WTC11 (cell line): ENCODE measurements around the gene ETS1. TPM values are rescaled to one million over a fixed set of nuclear protein-coding genes. Genes with fewer than 3 reads are reported as not detected.

Experiments used
- ATAC-seq: fragments of 200-7000 bp; cut with Tn5 transposase; 2 replicates; pipeline ENCODE4 v1.10.0; 2021; ENCODE audit warnings: mild to moderate bottlenecking, moderate library complexity
- CTCF ChIA-PET: fragments of 300-600 bp; sonication (Branson Sonifier 250); formaldehyde crosslinking; loops from one replicate; lab custom pipeline; 2021; ENCODE audit warnings: antibody characterized with exemption; lab: Charles Lee
- POLR2A ChIA-PET: fragments of 350-600 bp; sonication (Branson Sonifier 250); formaldehyde crosslinking; loops from one replicate; lab custom pipeline; 2021; ENCODE audit warnings: antibody characterized with exemption; lab: Charles Lee
- DNase-seq: peaks from one replicate; pipeline ENCODE4 v3.0.0; 2021; ENCODE audit warnings: low spot score
- H3K27ac Mint-ChIP-seq: 2 replicates; pipeline ENCODE4 v1.8.0; 2021; ENCODE audit warnings: mixed read lengths
- H3K27me3 Mint-ChIP-seq: 2 replicates; pipeline ENCODE4 v1.8.0; 2021; ENCODE audit warnings: low read depth, mild to moderate bottlenecking, moderate library complexity, mixed read lengths
- H3K36me3 Mint-ChIP-seq: 2 replicates; pipeline ENCODE4 v1.8.0; 2021; ENCODE audit warnings: mixed read lengths
- H3K4me1 Mint-ChIP-seq: 2 replicates; pipeline ENCODE4 v1.8.0; 2022; ENCODE audit warnings: mixed read lengths
- H3K4me3 Mint-ChIP-seq: 2 replicates; pipeline ENCODE4 v1.8.0; 2021; ENCODE audit warnings: mild to moderate bottlenecking, moderate library complexity, mixed read lengths
- H3K9me3 Mint-ChIP-seq: 2 replicates; pipeline ENCODE4 v1.8.0; 2021; ENCODE audit warnings: mixed read lengths
- AFF4 ChIP-seq: sonication (generic); formaldehyde crosslinking; IDR thresholded peaks from 2 replicates; pipeline ENCODE4 v1.8.1; 2023; ENCODE audit warnings: mild to moderate bottlenecking, missing genetic modification reagents, borderline replicate concordance
- ARID4B ChIP-seq: sonication (generic); formaldehyde crosslinking; IDR thresholded peaks from 2 replicates; pipeline ENCODE4 v1.8.0; 2023; ENCODE audit warnings: missing genetic modification reagents, mild to moderate bottlenecking, borderline replicate concordance
- CREM ChIP-seq: sonication (generic); formaldehyde crosslinking; IDR thresholded peaks from 2 replicates; pipeline ENCODE4 v1.8.1; 2022; ENCODE audit warnings: mild to moderate bottlenecking, missing genetic modification reagents, moderate library complexity
- EMX1 ChIP-seq: fragments of 250-450 bp; sonication (Bioruptor Pico); IDR thresholded peaks from 2 replicates; pipeline ENCODE4 v1.8.0; 2021; ENCODE audit warnings: mild to moderate bottlenecking
- ERG ChIP-seq: fragments of 250-450 bp; sonication (Bioruptor Pico); IDR thresholded peaks from 2 replicates; pipeline ENCODE4 v1.8.0; 2021; ENCODE audit warnings: mild to moderate bottlenecking
- JAZF1 ChIP-seq: fragments of 250-450 bp; sonication (Bioruptor Pico); IDR thresholded peaks from 2 replicates; pipeline ENCODE4 v1.9.0; 2021; ENCODE audit warnings: moderate library complexity, mild to moderate bottlenecking, inconsistent platforms
- JUN ChIP-seq: sonication (generic); formaldehyde crosslinking; IDR thresholded peaks from 2 replicates; pipeline ENCODE4 v1.8.0; 2023; ENCODE audit warnings: mild to moderate bottlenecking, missing genetic modification reagents
- MYBL2 ChIP-seq: sonication (generic); formaldehyde crosslinking; IDR thresholded peaks from 2 replicates; pipeline ENCODE4 v1.8.1; 2023; ENCODE audit warnings: mild to moderate bottlenecking, moderate library complexity, missing genetic modification reagents
- PREB ChIP-seq: sonication (generic); formaldehyde crosslinking; IDR thresholded peaks from 2 replicates; pipeline ENCODE4 v1.8.1; 2022; ENCODE audit warnings: mild to moderate bottlenecking, missing genetic modification reagents, moderate library complexity, borderline replicate concordance
- SP1 ChIP-seq: sonication (generic); formaldehyde crosslinking; conservative IDR thresholded peaks from 2 replicates; pipeline ENCODE4 v1.8.1; 2022; ENCODE audit warnings: missing genetic modification reagents
- TEAD4 ChIP-seq: sonication (generic); formaldehyde crosslinking; IDR thresholded peaks from 2 replicates; pipeline ENCODE4 v1.8.0; 2022; ENCODE audit warnings: mild to moderate bottlenecking, missing genetic modification reagents
- ZNF138 ChIP-seq: sonication (generic); formaldehyde crosslinking; conservative IDR thresholded peaks from 2 replicates; pipeline ENCODE4 v1.8.1; 2022; ENCODE audit warnings: mild to moderate bottlenecking, moderate library complexity, missing genetic modification reagents
- ZNF232 ChIP-seq: sonication (generic); formaldehyde crosslinking; IDR thresholded peaks from 2 replicates; pipeline ENCODE4 v1.8.0; 2022; ENCODE audit warnings: mild to moderate bottlenecking, missing genetic modification reagents
- ZNF423 ChIP-seq: fragments of 250-450 bp; sonication (Bioruptor Pico); IDR thresholded peaks from 2 replicates; pipeline ENCODE4 v2.1.2; 2022; ENCODE audit warnings: mild to moderate bottlenecking, moderate library complexity
- total RNA-seq: library from RNA; stranded (reverse); gene quantifications from 3 replicates; pipeline ENCODE4 v1.2.3, GENCODE V29; 2021
- TF ChIP-seq, protein P1 (sequence below): sonication (generic); formaldehyde crosslinking; IDR thresholded peaks from 2 replicates; pipeline ENCODE4 v1.8.1; 2023; ENCODE audit warnings: mild to moderate bottlenecking, missing genetic modification reagents
- TF ChIP-seq, protein P2 (sequence below): sonication (generic); formaldehyde crosslinking; IDR thresholded peaks from 2 replicates; pipeline ENCODE4 v1.8.0; 2022; ENCODE audit warnings: missing genetic modification reagents
- TF ChIP-seq, protein P3 (sequence below): fragments of 250-450 bp; sonication (Bioruptor Pico); IDR thresholded peaks from 2 replicates; pipeline ENCODE4 v1.9.0; 2021; ENCODE audit warnings: mild to moderate bottlenecking

ETS1 gene
- total RNA-seq, 1 experiment from 2014 or later: 33.1 TPM

DNA sequence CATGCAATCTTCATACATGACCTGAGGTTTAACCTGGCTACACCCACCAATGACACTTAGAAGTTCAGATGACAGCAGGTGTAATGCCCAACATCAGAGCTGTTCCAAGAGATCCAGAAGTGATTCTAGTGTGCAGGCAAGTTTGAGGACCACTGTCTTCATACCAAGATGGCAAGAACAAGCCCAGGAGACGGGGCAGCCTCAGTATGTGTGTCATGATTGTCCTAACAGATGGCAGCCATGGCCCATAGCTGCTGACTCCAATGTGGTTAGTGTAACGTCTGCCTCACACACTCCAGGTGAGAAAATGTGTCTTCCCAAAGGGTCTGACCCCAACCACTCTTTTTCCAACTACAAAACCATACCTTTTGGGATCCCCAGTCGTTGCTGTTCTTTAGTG lies 97.3 kb downstream of the ETS1 start (continued):
- TF ChIP-seq ERG (CRISPR knock-in tag): no peak
- TF ChIP-seq, all 79 proteins: peak for 0

GRCh38 chr11:128488471-128488870 lies 98.9 kb downstream of the ETS1 start:
- Mint-ChIP-seq H3K27me3 (no peaks in the 10 kb centered on the region), H3K36me3 (peaks cover 28% of the 10 kb centered on the region), H3K4me1 (peaks cover 3% of the 10 kb centered on the region; the same call in 1 of the 2 replicates), H3K9me3 (no peaks in the 10 kb centered on the region), H3K27ac (no peak overlapping the region), H3K4me3 (no peak overlapping the region)
- no peak for DNase-seq
- ChIA-PET CTCF (interaction anchor here (1.5 kb wide), 1 partner anchor 144 kb away, joined by 4 read pairs; no protein-coding TSS in a partner anchor), POLR2A (no interaction called here)
- no peak for ATAC-seq
- TF ChIP-seq MYBL2 (CRISPR knock-in tag) (no peak), CREM (CRISPR knock-in tag) (no peak), EMX1 (no peak), PREB (no peak), JUN (no peak), ZNF423 (CRISPR knock-in tag) (no peak), AFF4 (CRISPR knock-in tag) (no peak), ZNF138 (no peak), SP1 (CRISPR knock-in tag) (no peak), TEAD4 (CRISPR knock-in tag) (no peak), JAZF1 (no peak), ERG (CRISPR knock-in tag) (no peak), ZNF232 (CRISPR knock-in tag) (no peak), ARID4B (CRISPR knock-in tag) (no peak)
- TF ChIP-seq, protein P1, sequence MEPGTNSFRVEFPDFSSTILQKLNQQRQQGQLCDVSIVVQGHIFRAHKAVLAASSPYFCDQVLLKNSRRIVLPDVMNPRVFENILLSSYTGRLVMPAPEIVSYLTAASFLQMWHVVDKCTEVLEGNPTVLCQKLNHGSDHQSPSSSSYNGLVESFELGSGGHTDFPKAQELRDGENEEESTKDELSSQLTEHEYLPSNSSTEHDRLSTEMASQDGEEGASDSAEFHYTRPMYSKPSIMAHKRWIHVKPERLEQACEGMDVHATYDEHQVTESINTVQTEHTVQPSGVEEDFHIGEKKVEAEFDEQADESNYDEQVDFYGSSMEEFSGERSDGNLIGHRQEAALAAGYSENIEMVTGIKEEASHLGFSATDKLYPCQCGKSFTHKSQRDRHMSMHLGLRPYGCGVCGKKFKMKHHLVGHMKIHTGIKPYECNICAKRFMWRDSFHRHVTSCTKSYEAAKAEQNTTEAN (CRISPR knock-in tag): no peak
- TF ChIP-seq, protein P2, sequence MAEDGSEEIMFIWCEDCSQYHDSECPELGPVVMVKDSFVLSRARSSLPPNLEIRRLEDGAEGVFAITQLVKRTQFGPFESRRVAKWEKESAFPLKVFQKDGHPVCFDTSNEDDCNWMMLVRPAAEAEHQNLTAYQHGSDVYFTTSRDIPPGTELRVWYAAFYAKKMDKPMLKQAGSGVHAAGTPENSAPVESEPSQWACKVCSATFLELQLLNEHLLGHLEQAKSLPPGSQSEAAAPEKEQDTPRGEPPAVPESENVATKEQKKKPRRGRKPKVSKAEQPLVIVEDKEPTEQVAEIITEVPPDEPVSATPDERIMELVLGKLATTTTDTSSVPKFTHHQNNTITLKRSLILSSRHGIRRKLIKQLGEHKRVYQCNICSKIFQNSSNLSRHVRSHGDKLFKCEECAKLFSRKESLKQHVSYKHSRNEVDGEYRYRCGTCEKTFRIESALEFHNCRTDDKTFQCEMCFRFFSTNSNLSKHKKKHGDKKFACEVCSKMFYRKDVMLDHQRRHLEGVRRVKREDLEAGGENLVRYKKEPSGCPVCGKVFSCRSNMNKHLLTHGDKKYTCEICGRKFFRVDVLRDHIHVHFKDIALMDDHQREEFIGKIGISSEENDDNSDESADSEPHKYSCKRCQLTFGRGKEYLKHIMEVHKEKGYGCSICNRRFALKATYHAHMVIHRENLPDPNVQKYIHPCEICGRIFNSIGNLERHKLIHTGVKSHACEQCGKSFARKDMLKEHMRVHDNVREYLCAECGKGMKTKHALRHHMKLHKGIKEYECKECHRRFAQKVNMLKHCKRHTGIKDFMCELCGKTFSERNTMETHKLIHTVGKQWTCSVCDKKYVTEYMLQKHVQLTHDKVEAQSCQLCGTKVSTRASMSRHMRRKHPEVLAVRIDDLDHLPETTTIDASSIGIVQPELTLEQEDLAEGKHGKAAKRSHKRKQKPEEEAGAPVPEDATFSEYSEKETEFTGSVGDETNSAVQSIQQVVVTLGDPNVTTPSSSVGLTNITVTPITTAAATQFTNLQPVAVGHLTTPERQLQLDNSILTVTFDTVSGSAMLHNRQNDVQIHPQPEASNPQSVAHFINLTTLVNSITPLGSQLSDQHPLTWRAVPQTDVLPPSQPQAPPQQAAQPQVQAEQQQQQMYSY (CRISPR knock-in tag): no peak
- TF ChIP-seq, protein P3, sequence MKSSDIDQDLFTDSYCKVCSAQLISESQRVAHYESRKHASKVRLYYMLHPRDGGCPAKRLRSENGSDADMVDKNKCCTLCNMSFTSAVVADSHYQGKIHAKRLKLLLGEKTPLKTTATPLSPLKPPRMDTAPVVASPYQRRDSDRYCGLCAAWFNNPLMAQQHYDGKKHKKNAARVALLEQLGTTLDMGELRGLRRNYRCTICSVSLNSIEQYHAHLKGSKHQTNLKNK: no peak
